ENCODE data around the gene OSGEP. TPM values are rescaled to one million over a fixed set of nuclear protein-coding genes. Genes with fewer than 3 reads are reported as not detected.

The OSGEP gene
- total RNA-seq, 6 experiments from 2014 or later = 11.2 to 43.8 (median 14.4) TPM

DNA sequence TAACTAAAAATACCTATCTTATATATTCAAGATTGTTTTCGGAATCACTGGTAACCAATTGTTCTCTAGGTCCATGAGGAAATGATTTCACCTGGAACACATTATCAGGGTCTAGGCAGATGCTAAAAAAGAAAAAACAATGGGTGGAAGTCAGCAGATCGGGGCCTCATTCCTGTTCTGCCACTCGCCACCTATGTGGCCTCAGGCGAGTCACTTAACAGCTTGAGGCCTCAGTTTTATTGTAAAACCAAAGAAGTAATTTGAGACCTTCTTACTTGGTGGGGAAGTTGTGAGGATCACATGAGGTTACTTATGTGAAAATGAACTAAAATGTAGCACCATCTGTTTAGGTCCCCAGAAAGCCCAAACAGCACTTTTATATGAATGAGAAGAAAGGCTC is 44.5 kb upstream of the OSGEP start:
- DNase-seq = no peak
- no peaks in the 10 kb centered on the region for H3K36me3 ChIP-seq
- intact Hi-C loops (cut with DNase I) = no loop called here
- no peaks in the 10 kb centered on the region for H3K27me3 ChIP-seq
- H3K4me1 ChIP-seq = no peaks in the 10 kb centered on the region
- H3K9me3 ChIP-seq = no peaks in the 10 kb centered on the region
- WGBS (ENCODE audit: insufficient coverage, low coverage, low lambda C conversion rate, missing lambda C conversion rate) = 67% methylated on average over 4 of the region's 4 CpGs
- no peak for ATAC-seq
- H3K27ac ChIP-seq = no peak overlapping the region
- no peak for TF ChIP-seq POLR2A (IDR thresholded peaks at IDR 0.05)
- TF ChIP-seq, protein P1, sequence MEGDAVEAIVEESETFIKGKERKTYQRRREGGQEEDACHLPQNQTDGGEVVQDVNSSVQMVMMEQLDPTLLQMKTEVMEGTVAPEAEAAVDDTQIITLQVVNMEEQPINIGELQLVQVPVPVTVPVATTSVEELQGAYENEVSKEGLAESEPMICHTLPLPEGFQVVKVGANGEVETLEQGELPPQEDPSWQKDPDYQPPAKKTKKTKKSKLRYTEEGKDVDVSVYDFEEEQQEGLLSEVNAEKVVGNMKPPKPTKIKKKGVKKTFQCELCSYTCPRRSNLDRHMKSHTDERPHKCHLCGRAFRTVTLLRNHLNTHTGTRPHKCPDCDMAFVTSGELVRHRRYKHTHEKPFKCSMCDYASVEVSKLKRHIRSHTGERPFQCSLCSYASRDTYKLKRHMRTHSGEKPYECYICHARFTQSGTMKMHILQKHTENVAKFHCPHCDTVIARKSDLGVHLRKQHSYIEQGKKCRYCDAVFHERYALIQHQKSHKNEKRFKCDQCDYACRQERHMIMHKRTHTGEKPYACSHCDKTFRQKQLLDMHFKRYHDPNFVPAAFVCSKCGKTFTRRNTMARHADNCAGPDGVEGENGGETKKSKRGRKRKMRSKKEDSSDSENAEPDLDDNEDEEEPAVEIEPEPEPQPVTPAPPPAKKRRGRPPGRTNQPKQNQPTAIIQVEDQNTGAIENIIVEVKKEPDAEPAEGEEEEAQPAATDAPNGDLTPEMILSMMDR (IDR thresholded peaks at IDR 0.05) = no peak
- no peak overlapping the region for H3K4me3 ChIP-seq

DNA sequence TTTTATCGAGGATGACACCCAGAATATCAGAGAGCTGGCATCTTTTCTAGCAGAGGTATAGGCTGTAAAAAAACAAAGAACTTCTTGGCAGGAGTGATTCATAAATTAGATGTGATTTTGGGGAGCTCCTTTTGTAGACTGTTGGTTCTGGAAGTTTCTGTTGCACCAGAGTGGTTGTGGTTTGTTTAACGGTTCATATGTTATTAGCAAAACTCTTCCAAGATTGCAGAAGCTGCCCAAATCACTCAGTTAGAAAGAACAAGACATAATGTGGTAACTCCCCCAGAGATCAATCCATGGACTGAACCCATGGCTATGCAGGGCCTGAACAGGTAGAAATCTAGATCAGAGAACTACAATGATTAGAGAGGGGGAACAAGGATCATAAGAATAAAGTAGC is 44.0 kb upstream of the OSGEP start:
- no peaks in the 10 kb centered on the region for H3K9me3 ChIP-seq
- 64% methylated on average over 2 of the region's 2 CpGs for WGBS (ENCODE audit: insufficient coverage, low coverage, low lambda C conversion rate, missing lambda C conversion rate)
- H3K27ac ChIP-seq = no peak overlapping the region
- TF ChIP-seq POLR2A (IDR thresholded peaks at IDR 0.05) = no peak
- TF ChIP-seq, protein P1 (IDR thresholded peaks at IDR 0.05) = no peak
- H3K36me3 ChIP-seq = no peaks in the 10 kb centered on the region
- no peaks in the 10 kb centered on the region for H3K4me1 ChIP-seq
- DNase-seq (no peak), ATAC-seq (no peak)
- no peak overlapping the region for H3K4me3 ChIP-seq
- intact Hi-C loops (cut with DNase I) = no loop called here
- no peaks in the 10 kb centered on the region for H3K27me3 ChIP-seq

DNA sequence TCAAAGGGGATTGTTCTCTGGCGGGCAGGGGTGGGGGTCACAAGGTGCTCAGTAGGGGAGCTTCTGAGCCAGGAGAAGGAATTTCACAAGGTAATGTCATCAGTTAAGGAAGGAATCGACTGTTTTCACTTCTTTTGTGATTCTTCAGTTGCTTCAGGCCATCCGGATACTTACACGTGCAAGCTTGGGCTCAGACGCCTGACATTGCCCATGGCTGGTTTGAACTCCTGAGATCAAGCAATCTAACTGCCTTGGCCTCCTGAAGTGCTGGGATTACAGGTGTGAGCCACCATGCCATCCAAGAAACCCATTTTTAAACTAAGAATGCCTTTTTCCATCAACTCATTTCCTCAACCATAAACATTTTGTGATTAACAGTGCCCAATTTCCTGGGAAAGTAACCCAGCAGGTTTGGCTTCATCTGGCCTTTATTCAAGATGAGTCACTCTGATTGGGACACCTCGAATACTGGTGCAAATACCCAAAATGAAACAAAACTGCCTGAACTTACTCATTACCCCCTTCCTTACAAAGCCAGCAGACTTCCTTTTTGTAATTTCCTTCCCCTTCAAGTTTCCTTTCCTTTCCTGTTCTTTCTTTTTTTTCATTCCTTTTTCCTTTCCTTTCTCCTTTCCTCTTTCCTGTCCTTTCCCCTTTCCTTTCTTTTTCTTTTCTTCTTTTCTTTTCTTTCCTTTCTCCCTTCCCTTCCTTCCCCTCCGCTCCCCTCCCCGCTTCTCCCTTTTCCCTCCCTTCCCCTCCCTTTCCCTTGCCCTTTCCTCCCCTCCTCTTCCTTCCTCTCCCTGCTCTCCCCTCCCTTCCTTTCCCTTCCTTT is 40.5 kb upstream of the OSGEP start:
- H3K27me3 ChIP-seq = no peaks in the 10 kb centered on the region
- no peak overlapping the region for H3K27ac ChIP-seq
- no peaks in the 10 kb centered on the region for H3K36me3 ChIP-seq
- DNase-seq (no peak), ATAC-seq (peak in 1 of 4 donors; percentile 69)
- no peak for TF ChIP-seq POLR2A (IDR thresholded peaks at IDR 0.05)
- TF ChIP-seq, protein P1 (IDR thresholded peaks at IDR 0.05) = no peak
- 67% methylated on average over 7 of the region's 8 CpGs for WGBS (ENCODE audit: insufficient coverage, low coverage, low lambda C conversion rate, missing lambda C conversion rate)
- H3K4me3 ChIP-seq = no peak overlapping the region
- intact Hi-C loops (cut with DNase I) = no loop called here
- no peaks in the 10 kb centered on the region for H3K9me3 ChIP-seq
- no peaks in the 10 kb centered on the region for H3K4me1 ChIP-seq

DNA sequence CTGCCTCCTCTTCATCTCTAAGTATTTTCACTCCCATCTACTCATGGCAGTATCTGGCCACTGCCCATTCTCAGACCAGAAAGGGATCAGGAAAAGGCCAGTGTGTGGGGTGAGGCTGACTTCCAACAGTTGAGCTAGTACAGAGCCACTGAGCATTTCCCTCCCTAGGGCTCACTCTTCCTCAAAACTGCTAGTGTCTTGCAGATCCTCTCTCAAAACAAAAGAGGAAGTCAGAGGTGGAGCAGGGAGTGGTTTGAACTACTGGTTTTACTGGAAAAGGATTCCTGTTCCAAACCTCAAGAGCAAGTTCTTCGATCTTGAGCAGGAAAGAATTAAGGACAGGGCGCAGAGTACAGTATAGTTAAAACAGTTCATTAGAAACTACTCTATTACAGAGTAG is 39.0 kb upstream of the OSGEP start:
- Histone ChIP-seq H3K4me3 (no peak overlapping the region), H3K27ac (no peak overlapping the region), H3K36me3 (no peaks in the 10 kb centered on the region), H3K4me1 (no peaks in the 10 kb centered on the region), H3K9me3 (no peaks in the 10 kb centered on the region), H3K27me3 (no peaks in the 10 kb centered on the region)
- intact Hi-C loops (cut with DNase I) = no loop called here
- no peak for DNase-seq
- peak; percentile 32 to 73 (median 62) for ATAC-seq
- 43% methylated on average over 2 of the region's 2 CpGs for WGBS (ENCODE audit: insufficient coverage, low coverage, low lambda C conversion rate, missing lambda C conversion rate)
- TF ChIP-seq, protein P1 (IDR thresholded peaks at IDR 0.05) = no peak
- no peak for TF ChIP-seq POLR2A (IDR thresholded peaks at IDR 0.05)
